HCT116 (cell line): Measurements from ENCODE around the gene CCDC8. TPM values are rescaled to one million over a fixed set of nuclear protein-coding genes. Genes with fewer than 3 reads are reported as not detected.

Experiments used
- ATAC-seq: fragments of 200-7000 bp; cut with Tn5 transposase; 2 replicates; pipeline ENCODE4 v1.9.1; 2020; ENCODE audit warnings: mild to moderate bottlenecking, moderate library complexity
- BruUV-seq: library from RNA; stranded (reverse); fragments of 400-500 nt; replicated peaks from 2 replicates; lab custom pipeline; 2021; lab: Mats Ljungman, UMichigan
- CTCF ChIA-PET: fragments of 300-600 bp; sonication (Branson Sonifier 250); formaldehyde crosslinking; loops from one replicate; lab custom pipeline; 2021; ENCODE audit warnings: antibody characterized with exemption; lab: Charles Lee
- POLR2A ChIA-PET: fragments of 300-600, 350-600 bp; sonication (Branson Sonifier 250); formaldehyde crosslinking; loops from one replicate; lab custom pipeline; 2021; ENCODE audit warnings: antibody characterized with exemption; lab: Charles Lee
- RAD21 ChIA-PET, 2 experiments: fragments of 300-600 bp; sonication (Branson Sonifier 250); formaldehyde crosslinking; loops; one replicate each; lab custom pipeline; 2023; ENCODE audit warnings: low total read pairs in 2 of 2; ENCODE audit not compliant: uncharacterized antibody in 2 of 2, unreplicated experiment in 2 of 2, low non-redundant PET in 1 of 2; lab: Charles Lee
- DNase-seq: peaks from one replicate; pipeline ENCODE4 v3.0.0-alpha.2; 2010; ENCODE audit warnings: low read depth, low spot score
- H2AFZ ChIP-seq: fragments of 200-600 bp; shearing (Covaris generic), sonication (generic); 2 replicates; pipeline ENCODE4 v1.6.1; 2017; ENCODE audit warnings: low read depth, mixed run types, mixed read lengths, antibody characterized with exemption, low read length; ENCODE audit not compliant: poor library complexity, severe bottlenecking
- H3K27ac ChIP-seq: 2 replicates; pipeline ENCODE4 v1.5.1; 2012; ENCODE audit warnings: low read depth, low read length
- H3K27me3 ChIP-seq: fragments of 200-600 bp; sonication (generic); 2 replicates; pipeline ENCODE4 v1.6.1; 2016; ENCODE audit warnings: mixed run types, low read length, mixed read lengths; ENCODE audit not compliant: insufficient read depth
- H3K36me3 ChIP-seq, 2 experiments: fragments of 200-500 bp in 1 of 2; fragments of 200-600 bp in 1 of 2; sonication (Bioruptor generic) in 1 of 2; sonication (generic) in 1 of 2; 2 replicates each; pipeline versions ENCODE4 v1.5.1 to v1.6.1; 2014 to 2016; ENCODE audit warnings: low read length in 2 of 2, inconsistent platforms in 1 of 2, mixed read lengths in 1 of 2, mixed run types in 1 of 2; ENCODE audit not compliant: insufficient read depth in 2 of 2, control insufficient read depth in 1 of 2
- H3K4me1 ChIP-seq, 2 experiments: fragments of 200-600 bp in 1 of 2; sonication (generic) in 1 of 2; 2 replicates each; pipeline versions ENCODE4 v1.5.1 to v1.6.1; 2012 to 2017; ENCODE audit warnings: low read length in 2 of 2, inconsistent platforms in 1 of 2, mild to moderate bottlenecking in 1 of 2, mixed read lengths in 1 of 2, mixed run types in 1 of 2, moderate library complexity in 1 of 2; ENCODE audit not compliant: insufficient read depth in 2 of 2, control insufficient read depth in 1 of 2
- H3K4me2 ChIP-seq: fragments of 200-600 bp; sonication (generic); 2 replicates; pipeline ENCODE4 v1.6.1; 2017; ENCODE audit warnings: mixed run types, low read length, mixed read lengths
- H3K4me3 ChIP-seq, 2 experiments: fragments of 200-600 bp in 1 of 2; sonication (generic) in 1 of 2; replicated peaks in 1 of 2; 2 replicates each; pipeline ENCODE4 v1.5.1; 2011 to 2016; ENCODE audit warnings: low read length in 2 of 2, control low read depth in 1 of 2, low read depth in 1 of 2, mild to moderate bottlenecking in 1 of 2, mixed read lengths in 1 of 2, mixed run types in 1 of 2
- H3K79me2 ChIP-seq: fragments of 200-600 bp; sonication (generic); 2 replicates; pipeline ENCODE4 v1.6.1; 2017; ENCODE audit warnings: mild to moderate bottlenecking, mixed run types, low read length, moderate library complexity, mixed read lengths; ENCODE audit not compliant: insufficient read depth
- H3K9ac ChIP-seq: fragments of 200-600 bp; sonication (generic); 2 replicates; pipeline ENCODE4 v1.6.1; 2016; ENCODE audit warnings: low read length, mixed read lengths
- H3K9me2 ChIP-seq: fragments of 200-600 bp; sonication (generic), shearing (Covaris generic); 2 replicates; pipeline ENCODE4 v1.6.1; 2017; ENCODE audit warnings: mixed run types, mild to moderate bottlenecking, moderate library complexity; ENCODE audit not compliant: insufficient read depth
- H3K9me3 ChIP-seq, 2 experiments: fragments of 200-500 bp in 1 of 2; fragments of 200-600 bp in 1 of 2; sonication (Bioruptor generic) in 1 of 2; sonication (generic) in 1 of 2; 2 replicates each; pipeline ENCODE4 v1.6.1; 2014 to 2017; ENCODE audit warnings: low read length in 2 of 2, mixed read lengths in 2 of 2, inconsistent platforms in 1 of 2, low read depth in 1 of 2, mild to moderate bottlenecking in 1 of 2, mixed run types in 1 of 2, moderate library complexity in 1 of 2; ENCODE audit not compliant: control insufficient read depth in 1 of 2, insufficient read depth in 1 of 2
- H4K20me1 ChIP-seq: fragments of 200-600 bp; sonication (generic), shearing (Covaris generic); 2 replicates; pipeline ENCODE4 v1.6.1; 2017; ENCODE audit warnings: mixed run types, mild to moderate bottlenecking, moderate library complexity; ENCODE audit not compliant: insufficient read depth
- CEBPB ChIP-seq: IDR thresholded peaks from 2 replicates; pipeline ENCODE4 v1.6.1; 2012; ENCODE audit warnings: low read depth
- ELF1 ChIP-seq: IDR thresholded peaks from 2 replicates; pipeline ENCODE4 v1.6.1; 2012; ENCODE audit warnings: low read depth, borderline replicate concordance
- EZH2phosphoT487 ChIP-seq: fragments of 200-600 bp; IDR thresholded peaks from 2 replicates; pipeline ENCODE4 v1.6.1; 2018; ENCODE audit warnings: antibody characterized with exemption, borderline replicate concordance
- MAX ChIP-seq: IDR thresholded peaks from 2 replicates; pipeline ENCODE4 v1.6.1; 2012
- POLR2AphosphoS5 ChIP-seq: IDR thresholded peaks from 2 replicates; pipeline ENCODE4 v1.6.1; 2011; ENCODE audit warnings: mild to moderate bottlenecking, low read depth, low read length, moderate library complexity
- SP1 ChIP-seq: IDR thresholded peaks from 2 replicates; pipeline ENCODE4 v1.6.1; 2012; ENCODE audit warnings: low read depth
- SRF ChIP-seq: IDR thresholded peaks from 2 replicates; pipeline ENCODE4 v1.6.1; 2012; ENCODE audit warnings: low read depth
- TCF7L2 ChIP-seq: IDR thresholded peaks from 2 replicates; pipeline ENCODE4 v1.7.0; 2011; ENCODE audit warnings: borderline replicate concordance, inconsistent platforms; ENCODE audit not compliant: insufficient read depth, insufficient read length; ENCODE audit errors: extremely low read depth
- ZBTB33 ChIP-seq: IDR thresholded peaks from 2 replicates; pipeline ENCODE4 v1.6.1; 2011; ENCODE audit warnings: mild to moderate bottlenecking, low read length, moderate library complexity; ENCODE audit not compliant: insufficient replicate concordance; ENCODE audit errors: extremely low read depth
- ZFX ChIP-seq: fragments of 450-650 bp; IDR thresholded peaks from 2 replicates; pipeline ENCODE4 v1.6.1; 2017
- ZNF274 ChIP-seq: fragments of 200-500 bp; sonication (Bioruptor generic); IDR thresholded peaks from 2 replicates; pipeline ENCODE4 v1.6.1; 2014; ENCODE audit warnings: mild to moderate bottlenecking, low read depth, low read length, inconsistent platforms
- intact Hi-C: fragments of 100-400 bp; cut with micrococcal nuclease; formaldehyde crosslinking; loops from 2 replicates; pipeline ENCODE4 v1.10.0; 2022
- total RNA-seq: library from RNA; stranded (reverse); gene quantifications from one replicate; pipeline ENCODE4 v1.2.1, GENCODE V29; 2021; ENCODE audit not compliant: unreplicated experiment

Gene CCDC8
- total RNA-seq, 1 experiment from 2014 or later: 0.10 TPM

GRCh38 chr19:46454244-46454643, 40.9 kb upstream of the CCDC8 start:
- Histone ChIP-seq H3K27ac (no peak overlapping the region), H2AFZ (no peak overlapping the region), H3K9ac (no peak overlapping the region), H3K9me3 (no peaks in the 10 kb centered on the region), H4K20me1 (no peaks in the 10 kb centered on the region), H3K9me2 (no peaks in the 10 kb centered on the region), H3K27me3 (no peaks in the 10 kb centered on the region), H3K4me2 (no peak overlapping the region), H3K4me1 (no peaks in the 10 kb centered on the region), H3K36me3 (no peaks in the 10 kb centered on the region), H3K79me2 (no peaks in the 10 kb centered on the region), H3K4me3 (no peak overlapping the region)
- ChIA-PET POLR2A (no interaction called here), CTCF (no interaction called here), RAD21 (no interaction called here)
- BruUV-seq: no TSS peak
- TF ChIP-seq SP1 (no peak), CEBPB (no peak), ELF1 (no peak), POLR2AphosphoS5 (no peak), ZNF274 (no peak), SRF (no peak), ZFX (no peak), EZH2phosphoT487 (no peak), MAX (no peak)
- ATAC-seq (no peak), DNase-seq (no peak)
- intact Hi-C loops: no loop called here

- ChIA-PET POLR2A (no interaction called here), RAD21 (no interaction called here), CTCF (no interaction called here)
- no peak for TF ChIP-seq ZBTB33
- no peak for TF ChIP-seq TCF7L2
- H3K9me2 ChIP-seq: no peaks in the 10 kb centered on the region
- H3K36me3 ChIP-seq: no peaks in the 10 kb centered on the region
- no peak overlapping the region for H3K27ac ChIP-seq
- H3K4me2 ChIP-seq: no peak overlapping the region
- ATAC-seq: no peak
- H2AFZ ChIP-seq: no peak overlapping the region
- BruUV-seq: no TSS peak
- H3K9ac ChIP-seq: no peak overlapping the region
- H3K4me1 ChIP-seq: no peaks in the 10 kb centered on the region
- no peaks in the 10 kb centered on the region for H3K79me2 ChIP-seq
- intact Hi-C loops: no loop called here
- no peak overlapping the region for H3K4me3 ChIP-seq
- no peaks in the 10 kb centered on the region for H3K9me3 ChIP-seq
- H4K20me1 ChIP-seq: no peaks in the 10 kb centered on the region
- no peaks in the 10 kb centered on the region for H3K27me3 ChIP-seq
- no peak for DNase-seq
Measured at GRCh38 chr19:46453661-46454060, 40.3 kb upstream of the CCDC8 start.
